Omental fat pad (tissue), 4 donors: ENCODE results near the gene GABRE. TPM values are rescaled to one million over a fixed set of nuclear protein-coding genes. Genes with fewer than 3 reads are reported as not detected.

Source experiments
- total RNA-seq, 4 donors: library from RNA; depleted of rRNA; stranded (reverse); fragments of >200 nt; gene quantifications; one replicate each; pipeline ENCODE4 v1.1.0, GENCODE V29; 2016

GABRE gene
- total RNA-seq, 4 donors from 2014 or later, result 93.3 to 306 (median 153) TPM

Other genes with a start within 250 kb of the GABRE start
- gene CNGA2, start 239.9 kb downstream of the GABRE start, total RNA-seq, result not detected
- gene MAGEA4, start 61.8 kb downstream of the GABRE start, total RNA-seq, result not detected
- not detected for gene MAGEA10, start 163.9 kb upstream of the GABRE start, total RNA-seq